Skeletal muscle tissue (tissue), 4 donors: ENCODE measurements around the gene FRY. TPM values are rescaled to one million over a fixed set of nuclear protein-coding genes. Genes with fewer than 3 reads are reported as not detected.
A peak's percentile ranks its signal among the peaks of the same experiment; 100 is the strongest.
"Not testable (repeated sequence)": the region's sequence is repeated elsewhere in the genome, so short reads cannot be mapped to it uniquely, and the experiment has no call there.

ENCODE experiments used
- H3K27ac ChIP-seq: one replicate; pipeline ENCODE4 v1.7.0; 2013; ENCODE audit warnings: mild to moderate bottlenecking, low read depth, low read length, inconsistent platforms
- H3K27me3 ChIP-seq, 3 donors: one replicate each; pipeline ENCODE4 v1.7.0; 2013; ENCODE audit warnings: low read length in 3 of 3; ENCODE audit not compliant: control insufficient read depth in 3 of 3, insufficient read depth in 3 of 3
- H3K36me3 ChIP-seq, 3 donors: one replicate each; pipeline ENCODE4 v1.7.0; 2013; ENCODE audit warnings: low read length in 3 of 3; ENCODE audit not compliant: control insufficient read depth in 3 of 3, insufficient read depth in 3 of 3
- H3K4me1 ChIP-seq, 3 donors: one replicate each; pipeline ENCODE4 v1.7.0; 2013; ENCODE audit warnings: low read length in 3 of 3, mild to moderate bottlenecking in 3 of 3; ENCODE audit not compliant: control insufficient read depth in 3 of 3, insufficient read depth in 3 of 3
- H3K4me3 ChIP-seq, 3 donors: one replicate each; pipeline ENCODE4 v1.7.0; 2013; ENCODE audit warnings: low read length in 3 of 3
- H3K9ac ChIP-seq, 3 donors: one replicate each; pipeline ENCODE4 v1.7.0; 2013; ENCODE audit warnings: low read length in 3 of 3, mild to moderate bottlenecking in 3 of 3, moderate library complexity in 2 of 3, low read depth in 1 of 3
- H3K9me3 ChIP-seq, 3 donors: one replicate each; pipeline ENCODE4 v1.7.0; 2013; ENCODE audit warnings: low read length in 3 of 3; ENCODE audit not compliant: control insufficient read depth in 3 of 3
- total RNA-seq: library from RNA; depleted of rRNA; stranded (reverse); fragments of >200 nt; gene quantifications from one replicate; pipeline ENCODE4 v1.2.3, GENCODE V29; 2014
- donor health status: Osteomylitis.

Gene FRY
- 59.0 TPM for total RNA-seq

DNA sequence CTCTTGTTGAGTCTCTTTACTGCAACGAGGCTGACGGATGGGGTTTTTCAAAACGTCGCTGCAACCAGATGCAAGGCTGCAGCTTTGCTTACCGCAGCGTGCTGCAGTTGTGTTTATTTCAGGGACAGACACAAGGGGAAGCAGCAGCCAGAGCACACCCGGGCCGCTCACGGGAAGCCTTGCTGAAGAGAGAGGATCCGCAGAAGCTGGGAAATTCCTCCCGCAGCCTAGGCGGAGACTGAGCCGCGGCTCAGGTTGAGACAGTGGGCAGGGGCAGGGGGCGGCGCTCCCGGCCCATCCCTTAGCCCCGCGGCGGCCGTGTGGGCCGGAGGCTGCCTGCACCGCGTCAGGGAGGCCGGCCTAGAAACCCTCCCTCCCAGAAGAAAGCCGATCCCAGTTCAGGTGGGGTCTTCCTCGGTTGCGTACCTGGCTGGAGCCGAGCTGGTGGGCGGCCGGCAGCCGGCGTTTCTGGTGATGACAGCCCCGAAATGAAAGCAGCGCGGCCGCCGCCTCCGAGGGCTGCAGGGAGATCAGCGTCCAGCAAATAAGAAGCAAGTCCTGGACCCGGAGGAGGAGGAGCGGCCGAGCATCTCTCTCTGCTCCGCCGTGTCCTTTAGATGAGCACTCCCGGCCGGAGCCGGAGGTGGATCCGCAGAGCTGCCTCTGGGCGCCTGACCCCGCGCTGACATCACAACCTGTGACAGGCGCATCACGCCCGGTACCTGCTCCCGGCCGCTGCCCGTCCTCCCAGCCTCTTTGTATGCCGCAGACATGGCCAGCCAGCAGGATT is at the start of gene FRY:
FRY (plus strand) TSS at position 750 of the 790 bp plus-strand sequence; CDS start at position 772, 22 bp downstream.
- Histone ChIP-seq H3K4me3 (peak within 1 kb of the TSS; percentile 72 to 80 (median 77)), H3K9me3 (no peaks in the 10 kb centered on the region), H3K36me3 (no peaks in the 10 kb centered on the region), H3K9ac (peak within 1 kb of the TSS; percentile 74 to 78 (median 76)), H3K27ac (peak within 1 kb of the TSS; percentile 65), H3K4me1 (peaks cover 5 to 9% (median 7%) of the 10 kb centered on the region in 3 donors), H3K27me3 (no peaks in the 10 kb centered on the region)

DNA sequence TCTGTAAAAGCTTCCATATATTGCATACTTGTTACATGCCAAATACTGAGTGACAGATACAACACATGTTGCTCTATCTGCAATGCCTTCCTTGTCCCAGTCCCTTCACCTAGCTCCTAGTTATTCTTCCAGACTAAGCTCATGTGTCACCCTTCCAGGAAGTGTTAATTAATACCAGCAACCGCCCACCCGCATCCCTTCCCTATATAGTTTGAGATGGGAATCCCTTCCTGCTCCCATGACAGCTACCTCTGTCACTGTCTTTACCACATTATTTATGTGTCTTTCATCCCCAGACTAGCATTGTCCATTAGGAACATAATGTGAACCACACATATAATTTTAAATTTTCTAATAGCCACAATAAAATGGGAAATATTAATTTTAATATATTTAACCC is 49.5 kb upstream of the FRY start:
- Histone ChIP-seq H3K27ac (no peak overlapping the region), H3K4me1 (peaks cover 0 to 3% (median 0%) of the 10 kb centered on the region in 3 donors), H3K36me3 (no peaks in the 10 kb centered on the region), H3K9ac (no peak overlapping the region), H3K4me3 (no peak overlapping the region), H3K9me3 (no peaks in the 10 kb centered on the region), H3K27me3 (no peaks in the 10 kb centered on the region)

GRCh38 chr13:31982540-31982939 is 49.0 kb upstream of the FRY start:
- no peak overlapping the region for H3K27ac ChIP-seq
- H3K27me3 ChIP-seq, result no peaks in the 10 kb centered on the region
- no peaks in the 10 kb centered on the region for H3K9me3 ChIP-seq
- peaks cover 0 to 3% (median 0%) of the 10 kb centered on the region in 3 donors for H3K4me1 ChIP-seq
- no peak overlapping the region for H3K9ac ChIP-seq
- H3K4me3 ChIP-seq, result no peak overlapping the region
- H3K36me3 ChIP-seq, result no peaks in the 10 kb centered on the region

GRCh38 chr13:31983696-31984095 is 47.9 kb upstream of the FRY start:
- H3K9me3 ChIP-seq, H3K27ac ChIP-seq, H3K36me3 ChIP-seq, H3K27me3 ChIP-seq, H3K9ac ChIP-seq, H3K4me1 ChIP-seq, H3K4me3 ChIP-seq: not testable (repeated sequence)

- H3K36me3 ChIP-seq, H3K9me3 ChIP-seq, H3K27ac ChIP-seq, H3K9ac ChIP-seq, H3K27me3 ChIP-seq, H3K4me3 ChIP-seq, H3K4me1 ChIP-seq: not testable (repeated sequence)
Observed at GRCh38 chr13:31984388-31984787, 47.2 kb upstream of the FRY start.

DNA sequence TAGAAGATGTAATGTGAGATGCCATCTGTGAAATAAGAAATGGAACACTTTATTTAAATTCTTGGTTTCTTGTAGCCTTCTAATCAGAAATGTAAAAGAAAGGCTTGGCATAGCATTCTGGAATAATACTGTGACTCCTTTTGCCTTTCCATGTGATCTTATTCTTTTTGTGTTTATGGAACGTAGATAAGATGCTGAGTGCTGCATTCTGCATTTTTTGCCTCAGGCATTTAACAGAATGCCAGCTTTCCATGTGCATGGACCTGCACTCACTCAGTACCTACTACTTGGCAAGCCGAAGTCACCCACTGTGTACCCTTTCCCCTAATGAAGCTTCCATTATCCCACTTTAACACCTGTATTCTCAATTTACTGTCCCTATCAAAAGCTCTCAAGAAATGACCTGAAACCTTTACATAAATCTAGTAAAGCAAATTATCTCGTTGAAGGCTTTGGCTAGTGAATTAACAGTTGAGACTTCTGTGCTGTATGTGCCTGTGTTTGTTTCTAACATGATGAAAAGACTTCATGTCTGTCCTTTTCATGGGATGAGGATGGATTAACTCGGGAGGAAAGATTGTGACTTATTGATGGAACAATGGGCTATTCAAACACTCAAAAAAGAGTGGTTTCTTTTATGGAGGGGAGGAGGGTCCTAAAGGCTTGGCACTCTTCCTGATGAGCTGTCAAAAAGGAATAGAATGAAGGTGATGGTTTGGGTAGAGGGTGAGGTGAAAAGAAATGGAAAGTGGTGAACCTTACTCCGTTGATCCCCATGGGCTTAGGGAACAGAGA is 44.7 kb upstream of the FRY start:
- H3K9me3 ChIP-seq, result no peaks in the 10 kb centered on the region
- no peak overlapping the region for H3K4me3 ChIP-seq
- no peak overlapping the region for H3K27ac ChIP-seq
- peaks cover 0 to 3% (median 0%) of the 10 kb centered on the region in 3 donors for H3K4me1 ChIP-seq
- H3K27me3 ChIP-seq, result no peaks in the 10 kb centered on the region
- no peak overlapping the region for H3K9ac ChIP-seq
- H3K36me3 ChIP-seq, result no peaks in the 10 kb centered on the region

- H3K36me3 ChIP-seq, result no peaks in the 10 kb centered on the region
- H3K9me3 ChIP-seq, result no peaks in the 10 kb centered on the region
- no peak overlapping the region for H3K9ac ChIP-seq
- no peak overlapping the region for H3K4me3 ChIP-seq
- no peak overlapping the region for H3K27ac ChIP-seq
- peaks cover 0 to under 1% (median 0%) of the 10 kb centered on the region in 3 donors for H3K4me1 ChIP-seq
- no peaks in the 10 kb centered on the region for H3K27me3 ChIP-seq
Observed at GRCh38 chr13:31987535-31988170, 43.9 kb upstream of the FRY start.

DNA sequence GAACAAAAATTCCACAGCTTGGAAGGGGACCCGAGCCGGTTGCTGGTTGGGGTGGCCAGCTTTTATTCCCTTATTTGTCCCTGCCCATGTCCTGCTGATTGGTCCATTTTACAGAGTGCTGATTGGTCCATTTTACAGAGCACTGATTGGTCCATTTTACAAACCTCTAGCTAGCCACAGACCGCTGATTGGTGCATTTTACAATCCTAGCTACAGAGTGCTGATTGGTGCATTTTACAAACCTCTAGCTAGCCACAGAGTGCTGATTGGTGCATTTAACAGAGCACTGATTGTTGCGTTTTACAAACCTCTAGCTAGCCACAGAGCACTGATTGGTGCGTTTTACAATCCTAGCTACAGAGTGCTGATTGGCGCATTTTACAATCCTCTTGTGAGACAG is 37.2 kb upstream of the FRY start:
- H3K27ac ChIP-seq, H3K4me1 ChIP-seq, H3K36me3 ChIP-seq, H3K4me3 ChIP-seq, H3K27me3 ChIP-seq, H3K9ac ChIP-seq, H3K9me3 ChIP-seq: not testable (repeated sequence)

- Histone ChIP-seq H3K27ac (no peak overlapping the region), H3K36me3 (no peaks in the 10 kb centered on the region), H3K9ac (no peak overlapping the region), H3K9me3 (peaks cover 0 to 3% (median 0%) of the 10 kb centered on the region in 3 donors), H3K4me1 (no peaks in the 10 kb centered on the region), H3K27me3 (no peaks in the 10 kb centered on the region), H3K4me3 (no peak overlapping the region)
Observed at GRCh38 chr13:31996601-31997000, 35.0 kb upstream of the FRY start.

DNA sequence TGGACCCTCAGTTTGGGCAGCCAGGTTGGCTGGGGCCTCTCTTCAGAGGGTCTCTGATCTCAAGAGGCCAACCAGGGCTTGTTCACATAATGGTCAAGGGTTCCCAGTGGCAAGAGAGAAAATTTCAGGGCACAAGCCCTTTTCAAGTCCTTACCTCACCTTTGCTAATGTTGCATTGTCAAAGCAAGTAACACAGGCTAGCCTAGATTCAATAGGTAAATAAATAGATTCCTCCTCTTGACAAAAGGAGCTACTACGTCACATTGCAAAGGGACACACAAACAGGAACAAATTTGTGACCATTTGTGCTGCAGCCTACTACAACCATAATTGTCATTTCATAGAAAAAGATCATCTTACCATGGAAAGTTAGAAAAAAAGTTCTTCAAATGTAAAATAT is 33.9 kb upstream of the FRY start:
- Histone ChIP-seq H3K4me1 (no peaks in the 10 kb centered on the region), H3K36me3 (no peaks in the 10 kb centered on the region), H3K27me3 (no peaks in the 10 kb centered on the region), H3K27ac (no peak overlapping the region), H3K9me3 (peaks cover 0 to 3% (median 0%) of the 10 kb centered on the region in 3 donors), H3K4me3 (no peak overlapping the region), H3K9ac (no peak overlapping the region)
